ENCODE data around the gene FOXN4.

- TF ChIP-seq CTCF (IDR thresholded peaks at IDR 0.05) (no peak), POLR2AphosphoS5 (IDR thresholded peaks at IDR 0.05) (no peak), POLR2A (IDR thresholded peaks at IDR 0.05) (no peak), EP300 (IDR thresholded peaks at IDR 0.05) (no peak)
These were observed 37.7 kb downstream of the FOXN4 start for GRCh38 chr12:109271418-109271817.

All from suprapubic skin (tissue), 4 donors.